ENCODE results near the gene CABLES2. TPM values are rescaled to one million over a fixed set of nuclear protein-coding genes. Genes with fewer than 3 reads are reported as not detected.

CABLES2 gene
- total RNA-seq, 1 experiment from 2014 or later = 8.9 TPM

- no peaks in the 10 kb centered on the region for H3K27me3 ChIP-seq (ENCODE audit: insufficient read depth, low read length)
- ATAC-seq = no peak
- H3K9me3 ChIP-seq (ENCODE audit: control insufficient read depth in 1 of 2, insufficient read depth in 1 of 2, low read depth in 1 of 2, low read length in 2 of 2) = no peaks in the 10 kb centered on the region
- H3K27ac ChIP-seq (ENCODE audit: low read depth, low read length) = no peak overlapping the region
- no TSS peak for BruUV-seq (replicated peaks)
- H3K36me3 ChIP-seq (ENCODE audit: control insufficient read depth in 1 of 2, insufficient read depth in 2 of 2, low read length in 2 of 2) = no peaks in the 10 kb centered on the region
- TF ChIP-seq CBX3 (IDR thresholded peaks at IDR 0.05; ENCODE audit: low read depth) = no peak
- TF ChIP-seq ZBTB33 (IDR thresholded peaks at IDR 0.05; ENCODE audit: extremely low read depth, insufficient replicate concordance, low read length) = no peak
- no peak for TF ChIP-seq EGR1 (IDR thresholded peaks at IDR 0.05; ENCODE audit: low read depth)
- TF ChIP-seq MAX (IDR thresholded peaks at IDR 0.05) = no peak
- no peak for TF ChIP-seq SP1 (IDR thresholded peaks at IDR 0.05; ENCODE audit: low read depth)
- no peak for TF ChIP-seq POLR2AphosphoS5 (IDR thresholded peaks at IDR 0.05; ENCODE audit: low read depth, low read length)
- ChIA-PET POLR2A (interaction anchor here (0.6 kb wide), 1 partner anchor 10 kb away, joined by 10 read pairs; the partner anchor contains the start of gene RPS21), CTCF (no interaction called here), RAD21 (ENCODE audit: low non-redundant PET in 1 of 2, low total read pairs in 2 of 2, uncharacterized antibody in 2 of 2, unreplicated experiment in 2 of 2) (no interaction called here)
- H3K9me2 ChIP-seq (ENCODE audit: insufficient read depth) = no peaks in the 10 kb centered on the region
- no peaks in the 10 kb centered on the region for H3K4me1 ChIP-seq (ENCODE audit: control insufficient read depth in 1 of 2, insufficient read depth in 2 of 2, low read length in 2 of 2)
- H3K79me2 ChIP-seq (ENCODE audit: insufficient read depth, low read length) = no peaks in the 10 kb centered on the region
- no peak overlapping the region for H3K9ac ChIP-seq (ENCODE audit: low read length)
- intact Hi-C loops (cut with micrococcal nuclease) = no loop called here
- no peak overlapping the region for H2AFZ ChIP-seq (ENCODE audit: low read depth, low read length, poor library complexity, severe bottlenecking)
- H3K4me3 ChIP-seq (replicated peaks in 1 of 2; ENCODE audit: low read depth in 1 of 2, low read length in 2 of 2) = no peak overlapping the region
- no peak overlapping the region for H3K4me2 ChIP-seq (ENCODE audit: low read length)
- H4K20me1 ChIP-seq (ENCODE audit: insufficient read depth) = no peaks in the 10 kb centered on the region
- no peak for DNase-seq (ENCODE audit: low read depth, low spot score)
Observed at GRCh38 chr20:62396367-62397239, 10.5 kb downstream of the CABLES2 start.
